Occipital lobe (tissue), 2 donors: ENCODE data around the gene RREB1. TPM values are rescaled to one million over a fixed set of nuclear protein-coding genes. Genes with fewer than 3 reads are reported as not detected.

ENCODE experiments used
- DNase-seq: peaks from one replicate; lab custom pipeline; 2025; lab: John Stamatoyannopoulos, UW
- total RNA-seq: library from RNA; depleted of rRNA; stranded (reverse); fragments of >200 nt; gene quantifications from one replicate; pipeline ENCODE4 v1.2.3, GENCODE V29; 2014

The RREB1 gene
- total RNA-seq, 1 donor from 2014 or later, result 1.4 TPM

- no peak for DNase-seq
Observed at GRCh38 chr6:7243179-7243981, 135.6 kb downstream of the RREB1 start.

DNA sequence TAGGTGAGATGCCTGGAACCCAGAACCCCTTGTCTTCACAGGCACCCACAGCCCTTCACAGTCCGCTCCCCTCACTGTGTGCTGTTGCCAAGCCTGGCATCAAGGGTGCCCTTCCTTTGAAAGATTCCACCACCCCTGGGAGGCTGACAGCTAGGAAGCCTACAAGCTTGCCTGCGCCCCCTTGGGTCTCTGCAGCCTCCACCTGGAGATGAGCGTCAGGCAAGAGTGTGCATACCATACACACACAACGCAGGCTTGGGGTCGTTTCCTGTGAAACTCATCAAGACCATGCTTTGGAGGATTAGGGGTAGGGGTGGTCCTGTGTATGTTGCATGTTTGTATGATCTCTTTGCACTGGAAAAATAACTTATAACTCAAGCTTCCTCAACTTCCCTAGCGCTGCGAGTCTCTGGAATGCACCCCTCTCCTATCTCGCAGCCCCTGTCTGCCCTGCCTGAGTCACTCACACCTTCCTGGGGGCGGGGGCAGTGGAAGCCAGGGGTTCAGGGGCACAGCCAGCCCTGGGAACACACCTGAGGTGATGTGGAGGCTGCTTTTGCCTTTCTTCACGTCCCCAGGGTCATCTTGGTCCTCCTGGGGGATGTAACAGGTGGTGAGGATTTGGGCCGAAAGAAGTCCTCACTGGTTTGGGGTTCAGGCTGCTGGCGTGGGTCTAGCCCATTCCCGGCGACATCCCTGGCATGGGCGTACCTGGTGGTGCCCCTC is 138.1 kb downstream of the RREB1 start:
- no peak for DNase-seq

DNA sequence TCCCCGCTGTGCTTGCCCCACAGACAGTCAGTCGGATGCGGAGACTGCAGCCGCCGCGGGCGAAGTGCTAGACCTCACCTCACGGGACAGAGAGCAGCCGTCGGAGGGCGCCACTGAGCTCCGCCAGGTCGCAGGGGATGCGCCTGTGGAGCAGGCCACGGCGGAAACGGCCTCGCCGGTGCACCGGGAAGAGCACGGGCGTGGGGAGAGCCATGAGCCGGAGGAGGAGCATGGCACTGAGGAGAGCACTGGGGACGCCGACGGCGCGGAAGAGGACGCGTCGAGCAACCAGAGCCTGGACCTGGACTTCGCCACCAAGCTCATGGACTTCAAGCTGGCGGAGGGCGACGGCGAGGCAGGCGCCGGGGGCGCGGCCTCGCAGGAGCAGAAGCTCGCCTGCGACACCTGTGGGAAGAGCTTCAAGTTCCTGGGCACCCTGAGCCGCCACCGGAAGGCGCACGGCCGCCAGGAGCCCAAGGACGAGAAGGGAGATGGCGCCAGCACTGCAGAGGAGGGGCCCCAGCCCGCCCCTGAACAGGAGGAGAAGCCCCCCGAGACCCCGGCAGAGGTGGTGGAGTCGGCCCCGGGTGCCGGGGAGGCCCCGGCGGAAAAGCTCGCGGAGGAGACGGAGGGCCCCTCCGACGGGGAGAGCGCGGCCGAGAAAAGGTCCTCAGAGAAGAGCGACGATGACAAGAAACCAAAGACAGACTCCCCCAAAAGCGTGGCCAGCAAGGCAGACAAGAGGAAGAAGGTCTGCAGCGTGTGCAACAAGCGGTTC is 138.8 kb downstream of the RREB1 start:
- DNase-seq, result no peak

- no peak for DNase-seq
Observed at GRCh38 chr6:7247179-7247456, 139.4 kb downstream of the RREB1 start.

DNA sequence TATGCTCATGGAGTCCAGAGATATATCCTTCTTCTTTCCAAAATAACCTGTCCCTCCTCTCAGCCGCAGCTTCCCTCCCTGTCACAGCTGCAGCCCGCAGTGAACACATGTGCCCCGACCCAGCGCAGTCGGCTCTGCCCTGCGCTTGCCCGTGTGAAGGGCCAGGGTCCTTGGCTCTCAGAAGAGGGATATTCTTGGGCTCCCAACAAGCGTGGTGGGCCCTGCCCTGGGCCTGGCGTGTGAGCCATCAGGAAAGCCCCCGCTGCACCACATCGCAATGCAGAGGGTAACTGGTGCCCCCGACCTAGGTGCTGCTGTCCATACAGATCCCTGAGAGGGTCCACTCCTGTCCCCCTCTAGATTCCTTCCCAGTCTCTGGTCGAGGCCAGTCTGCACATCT is 140.1 kb downstream of the RREB1 start:
- DNase-seq, result no peak

DNA sequence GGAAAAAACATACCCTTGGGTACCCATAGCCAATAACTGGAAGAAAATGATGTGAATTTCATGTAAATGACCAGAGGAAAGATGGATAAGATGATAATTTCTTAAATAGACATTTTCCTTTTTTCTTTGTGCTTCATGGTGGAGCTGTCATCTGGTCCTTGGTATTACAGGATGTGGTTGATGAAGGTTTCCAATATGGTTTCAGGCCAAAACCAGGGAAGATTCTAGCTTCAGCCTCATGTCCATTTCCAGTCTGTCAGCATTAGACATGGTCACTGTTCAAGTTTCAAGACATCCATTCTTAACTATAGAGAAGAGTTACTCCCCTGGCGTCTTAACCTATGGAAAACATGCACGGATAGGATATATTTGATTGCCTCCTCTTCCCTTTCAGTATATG is 141.6 kb downstream of the RREB1 start:
- DNase-seq, result no peak

DNA sequence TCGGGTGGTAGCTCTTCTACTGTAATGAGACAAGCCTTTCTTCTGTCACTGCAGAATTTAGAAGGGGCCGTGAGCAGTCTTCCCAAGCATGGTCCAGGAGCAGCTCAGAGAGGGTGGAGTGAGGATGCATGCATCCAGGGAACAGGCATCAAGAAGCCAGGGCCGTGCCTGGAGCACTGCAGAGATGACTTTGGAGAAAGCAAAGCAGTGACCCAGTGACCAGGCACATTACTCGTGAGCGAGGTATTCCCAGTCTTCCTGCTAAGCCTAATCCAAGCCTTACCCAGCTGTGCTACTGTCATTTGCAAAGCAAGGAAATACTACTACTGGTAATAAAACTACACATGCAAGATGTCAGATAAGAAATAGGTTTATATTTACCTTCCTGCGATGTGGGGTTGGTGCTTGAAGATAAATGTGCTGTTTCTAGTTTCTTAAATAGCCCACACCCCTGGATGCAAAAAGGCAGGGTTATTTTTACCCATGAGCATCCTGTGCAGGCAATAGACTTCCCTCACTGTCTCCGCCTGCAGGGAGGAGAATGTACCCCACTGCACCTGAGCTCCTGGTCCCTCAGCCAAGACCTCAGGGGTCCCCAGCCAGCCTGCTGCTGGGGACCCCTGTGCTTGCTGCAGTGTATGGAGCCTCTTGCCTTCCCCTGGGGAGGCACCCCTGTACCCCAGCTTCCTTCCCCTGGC is 142.3 kb downstream of the RREB1 start:
- DNase-seq, result no peak

DNA sequence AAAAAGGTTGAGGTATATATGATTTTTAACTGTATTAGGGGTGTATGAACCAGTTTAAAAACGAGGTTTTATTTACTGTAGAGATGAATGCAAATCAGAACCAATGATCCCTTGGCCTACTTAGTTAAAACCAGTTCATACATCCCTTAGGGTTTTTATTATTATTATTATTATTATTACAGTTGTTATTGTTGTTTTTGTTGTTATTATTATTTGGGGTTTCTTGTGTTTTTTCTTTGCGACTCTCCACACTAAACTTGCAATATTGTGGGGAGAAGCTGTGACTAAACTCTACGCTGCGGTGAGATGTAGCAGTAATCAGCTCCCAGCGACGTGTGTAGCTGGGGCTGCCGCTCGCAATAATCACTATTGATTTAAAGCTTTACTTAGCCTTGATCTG is 143.1 kb downstream of the RREB1 start:
- DNase-seq, result no peak

DNA sequence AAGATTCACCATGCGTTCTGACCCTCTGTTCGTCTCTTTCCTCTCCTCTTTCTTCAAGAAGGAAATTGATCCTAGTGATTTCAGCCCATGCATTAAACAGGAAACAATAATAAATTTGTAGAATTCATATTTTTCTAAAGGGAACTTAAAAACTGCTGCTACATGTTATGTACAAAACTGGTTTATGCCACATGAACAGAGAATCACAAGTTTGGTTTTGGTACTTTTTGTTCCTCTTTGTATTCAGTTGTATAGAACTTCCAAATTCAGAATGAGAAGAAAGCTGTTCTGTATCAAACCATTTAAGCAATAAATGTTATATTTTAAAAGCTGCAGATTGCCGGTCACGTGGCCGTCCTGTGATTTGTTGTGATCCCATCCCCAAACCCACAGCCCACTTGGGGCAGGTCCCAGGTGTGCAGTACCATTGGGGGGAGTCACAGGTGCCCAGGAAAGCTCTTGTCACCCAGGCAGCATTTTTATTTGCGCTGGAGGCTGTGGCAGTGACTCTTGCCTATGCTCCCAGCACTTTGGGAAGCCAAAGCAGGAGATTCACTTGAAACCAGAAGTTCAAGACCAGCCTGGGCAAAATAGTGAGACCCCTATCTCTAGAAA is 144.0 kb downstream of the RREB1 start:
- no peak for DNase-seq

DNA sequence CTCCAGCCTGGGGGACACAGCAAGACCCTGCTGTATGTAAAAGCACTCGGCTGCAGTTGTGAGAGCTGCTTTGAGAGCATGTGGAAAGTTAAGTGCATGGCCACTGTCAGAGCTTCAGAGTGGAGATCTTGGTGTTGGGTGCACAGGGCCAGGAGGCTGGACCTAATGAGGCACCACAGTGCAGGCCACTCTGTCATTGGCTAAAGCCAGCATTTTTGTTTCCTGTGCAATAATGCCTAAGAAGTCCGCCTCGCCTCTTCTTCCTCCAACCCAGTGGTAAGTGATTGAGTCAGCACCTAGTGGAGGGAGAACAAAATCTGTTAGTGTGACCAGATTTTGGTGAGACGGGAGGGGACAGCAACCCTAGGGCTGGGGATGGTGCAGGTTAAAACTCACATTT is 144.6 kb downstream of the RREB1 start:
- DNase-seq, result no peak

DNA sequence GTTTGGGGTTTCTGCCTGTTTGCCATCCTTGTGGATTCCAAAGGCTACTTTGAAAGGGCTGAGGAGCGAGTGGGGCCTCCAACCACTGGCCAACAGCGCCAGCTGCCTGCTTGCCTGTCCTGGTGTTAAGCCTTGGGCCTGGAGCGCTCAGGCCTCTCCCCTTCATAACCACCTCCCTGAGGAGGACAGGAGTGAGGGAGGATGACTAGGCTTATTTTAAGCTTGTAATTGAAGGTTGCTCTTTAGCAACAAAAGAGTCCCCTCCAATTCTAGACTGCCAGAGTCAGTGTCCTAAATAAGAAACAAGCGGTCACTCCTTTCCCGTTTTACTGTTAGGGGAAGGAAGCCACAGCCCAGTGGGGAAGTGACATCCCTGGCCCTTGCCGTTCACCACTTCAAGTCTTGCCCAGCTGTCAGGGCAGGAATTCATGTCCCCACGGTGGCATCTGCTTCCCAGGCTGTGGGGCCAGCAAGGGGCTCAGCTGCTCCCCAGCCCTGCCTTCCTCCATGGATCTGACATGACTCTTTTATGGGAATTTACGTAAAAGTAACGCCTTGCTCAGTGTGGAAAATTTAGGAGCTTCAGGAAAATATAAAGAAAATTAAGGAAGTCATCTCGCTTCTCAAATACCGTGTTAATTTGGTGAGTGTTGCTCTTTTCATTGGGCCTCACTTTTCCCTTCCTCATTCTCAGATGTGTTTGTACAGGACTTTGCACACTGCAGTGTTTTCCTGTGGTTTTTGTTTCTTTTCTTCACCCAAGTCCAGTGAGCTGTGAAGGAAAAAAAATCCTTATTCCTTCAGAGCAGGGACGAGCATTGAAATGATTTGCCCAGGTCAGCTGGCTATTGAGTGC is 147.4 kb downstream of the RREB1 start:
- DNase-seq, result no peak

DNA sequence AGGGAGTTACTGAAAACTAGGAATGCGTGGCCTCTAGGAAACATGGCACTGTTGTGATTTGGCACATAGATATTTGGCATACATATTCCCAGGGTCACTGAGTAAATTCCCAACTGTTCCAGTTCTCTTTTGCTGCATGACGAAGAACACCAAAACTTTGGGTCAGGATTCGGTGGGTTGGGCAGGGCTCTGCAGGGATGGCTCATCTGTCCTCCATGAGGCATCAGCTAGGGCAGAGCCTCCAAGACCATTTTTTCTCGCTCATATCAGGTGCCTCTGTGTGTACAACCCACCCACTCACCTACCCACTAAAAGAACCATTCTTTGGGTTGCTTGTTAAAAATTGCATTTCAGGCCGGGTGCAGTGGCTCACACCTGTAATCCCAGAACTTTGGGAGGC is 148.2 kb downstream of the RREB1 start:
- no peak for DNase-seq

- DNase-seq, result no peak
Observed at GRCh38 chr6:7256785-7257184, 149.0 kb downstream of the RREB1 start.

DNA sequence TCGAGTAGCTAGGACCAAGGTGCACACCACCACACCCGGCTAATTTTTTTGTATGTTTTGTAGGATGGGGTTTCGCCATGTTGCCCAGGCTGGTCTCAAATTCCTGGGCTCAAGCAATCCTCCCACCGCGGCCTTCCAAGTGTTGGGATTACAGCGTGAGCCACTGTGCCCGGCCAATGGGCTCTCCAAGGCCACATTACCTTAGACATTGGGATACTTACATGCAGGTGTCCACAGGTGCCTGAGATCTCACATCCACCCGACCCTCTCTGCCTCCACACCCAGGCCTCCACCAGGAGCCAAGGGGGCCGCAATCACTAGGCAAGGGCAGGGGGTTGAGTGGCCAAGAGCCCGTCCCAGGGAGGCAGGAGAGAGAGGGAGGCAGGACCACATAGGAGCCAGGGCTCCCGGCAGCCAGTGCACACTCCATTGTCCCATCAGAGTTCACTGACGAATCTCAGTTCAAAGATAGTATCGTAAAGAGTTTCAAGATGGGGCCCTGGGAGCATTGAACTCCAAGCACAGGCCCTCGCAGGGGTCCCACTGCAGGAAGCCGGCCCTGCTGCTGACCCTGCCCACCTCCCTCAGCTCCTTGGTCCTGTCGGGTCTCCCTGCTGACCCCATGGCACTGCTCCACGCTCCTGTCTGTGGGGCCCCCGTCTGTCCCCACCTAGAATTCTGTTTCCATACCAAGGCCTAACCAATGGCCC is 149.9 kb downstream of the RREB1 start:
- DNase-seq, result no peak

GRCh38 chr6:7258231-7258763 is 150.5 kb downstream of the RREB1 start:
- no peak for DNase-seq

- no peak for DNase-seq
Observed at GRCh38 chr6:7260291-7261031, 152.7 kb downstream of the RREB1 start.

DNA sequence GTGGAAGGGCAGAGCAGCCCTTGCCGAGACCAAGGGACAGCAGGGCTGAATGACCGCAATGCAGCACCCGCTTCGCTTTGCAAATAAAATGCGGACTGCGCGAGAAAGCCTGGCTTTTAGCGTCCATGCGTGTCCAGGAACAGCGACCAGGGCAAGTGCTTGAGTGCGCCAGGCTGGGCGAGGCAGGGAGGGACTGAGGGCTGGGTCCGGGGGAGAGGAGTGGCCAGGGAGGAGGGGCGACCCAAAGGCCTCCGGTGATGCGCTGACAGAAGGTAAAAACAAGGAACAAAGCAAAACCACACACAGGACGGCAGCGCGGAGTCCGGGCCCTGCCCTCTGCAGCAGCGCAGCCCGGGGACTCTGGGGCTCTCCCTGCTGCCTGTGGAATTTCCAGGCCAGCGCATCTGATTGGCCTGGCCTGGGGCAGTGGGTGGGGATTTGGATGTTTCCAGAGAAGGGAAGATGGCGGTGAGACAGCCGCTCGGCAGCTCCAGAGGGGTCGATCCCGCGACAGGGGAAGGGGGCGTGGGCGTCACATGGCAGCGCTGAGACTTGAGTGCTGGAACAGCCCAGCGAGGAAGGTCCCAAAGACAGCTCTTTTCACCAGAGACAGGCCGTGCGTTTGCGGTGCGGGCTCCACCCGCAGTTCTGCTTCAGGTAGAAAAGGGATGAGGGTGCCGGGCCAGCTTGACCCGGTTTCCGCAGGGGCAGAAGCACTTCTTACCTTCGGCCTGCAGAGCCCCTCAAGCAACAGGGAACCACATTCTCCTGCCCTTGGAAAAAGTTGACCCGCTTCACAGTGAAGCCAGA is 153.5 kb downstream of the RREB1 start:
- DNase-seq, result peak; percentile 75

DNA sequence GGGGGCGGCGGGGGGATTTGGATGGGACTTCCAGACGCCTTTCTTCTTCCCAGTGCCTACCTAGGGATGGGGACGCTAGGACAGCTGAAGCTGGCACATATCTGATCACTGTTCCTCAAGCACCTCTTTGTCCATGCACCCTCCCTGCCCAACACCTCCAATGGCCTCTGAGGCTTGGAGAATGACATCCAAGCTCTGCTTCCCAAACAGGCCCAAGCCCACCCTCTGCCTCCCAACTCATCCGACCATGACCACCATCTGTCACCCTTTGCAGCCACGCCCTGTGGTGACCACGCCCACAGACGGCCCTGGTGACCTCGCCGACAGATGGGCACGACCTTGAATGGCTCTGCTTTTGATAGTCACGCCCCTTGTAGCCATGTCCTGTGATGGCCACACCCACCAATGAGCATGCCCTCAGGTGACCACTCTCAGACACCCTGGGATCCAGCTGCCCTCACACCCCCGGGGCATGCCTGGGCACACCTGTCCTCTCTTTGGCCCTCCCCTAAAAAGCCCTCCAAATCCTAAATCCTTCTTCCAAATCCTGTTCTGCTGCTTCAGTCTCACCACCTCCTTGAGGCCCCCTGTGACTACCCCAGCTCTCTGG is 154.2 kb downstream of the RREB1 start:
- no peak for DNase-seq
